Testis (tissue), 2 donors: ENCODE measurements around the gene PJVK.

Experiments used
- CTCF ChIP-seq, 3 experiments: fragments of 450-650 bp in 2 of 3; fragments of 200-600 bp in 1 of 3; sonication (generic) in 1 of 3; IDR thresholded peaks; one replicate each; pipeline ENCODE4 v1.5.1; 2016 to 2019; ENCODE audit warnings: antibody characterized with exemption in 3 of 3, mild to moderate bottlenecking in 2 of 3, moderate library complexity in 1 of 3
- POLR2A ChIP-seq: fragments of 450-650 bp; IDR thresholded peaks from one replicate; pipeline ENCODE4 v1.6.1; 2017; ENCODE audit warnings: antibody characterized with exemption, mild to moderate bottlenecking, moderate library complexity

- TF ChIP-seq CTCF (IDR thresholded peaks at IDR 0.05) (no peak), POLR2A (no peak)
Measured at GRCh38 chr2:178476477-178476876, 25.3 kb downstream of the PJVK start.
